ENCODE measurements around the gene ADGRL3.

Gene ADGRL3

GRCh38 chr4:61273233-61273632 is 73.1 kb downstream of the ADGRL3 start:
- TF ChIP-seq, protein P1, sequence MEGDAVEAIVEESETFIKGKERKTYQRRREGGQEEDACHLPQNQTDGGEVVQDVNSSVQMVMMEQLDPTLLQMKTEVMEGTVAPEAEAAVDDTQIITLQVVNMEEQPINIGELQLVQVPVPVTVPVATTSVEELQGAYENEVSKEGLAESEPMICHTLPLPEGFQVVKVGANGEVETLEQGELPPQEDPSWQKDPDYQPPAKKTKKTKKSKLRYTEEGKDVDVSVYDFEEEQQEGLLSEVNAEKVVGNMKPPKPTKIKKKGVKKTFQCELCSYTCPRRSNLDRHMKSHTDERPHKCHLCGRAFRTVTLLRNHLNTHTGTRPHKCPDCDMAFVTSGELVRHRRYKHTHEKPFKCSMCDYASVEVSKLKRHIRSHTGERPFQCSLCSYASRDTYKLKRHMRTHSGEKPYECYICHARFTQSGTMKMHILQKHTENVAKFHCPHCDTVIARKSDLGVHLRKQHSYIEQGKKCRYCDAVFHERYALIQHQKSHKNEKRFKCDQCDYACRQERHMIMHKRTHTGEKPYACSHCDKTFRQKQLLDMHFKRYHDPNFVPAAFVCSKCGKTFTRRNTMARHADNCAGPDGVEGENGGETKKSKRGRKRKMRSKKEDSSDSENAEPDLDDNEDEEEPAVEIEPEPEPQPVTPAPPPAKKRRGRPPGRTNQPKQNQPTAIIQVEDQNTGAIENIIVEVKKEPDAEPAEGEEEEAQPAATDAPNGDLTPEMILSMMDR (IDR thresholded peaks at IDR 0.05; ENCODE audit: low read depth, low read length, missing control alignments) = no peak
- no peak for DNase-seq (ENCODE audit: low read depth)
- no peak overlapping the region for H3K4me3 ChIP-seq (ENCODE audit: low read depth, low read length)

DNA sequence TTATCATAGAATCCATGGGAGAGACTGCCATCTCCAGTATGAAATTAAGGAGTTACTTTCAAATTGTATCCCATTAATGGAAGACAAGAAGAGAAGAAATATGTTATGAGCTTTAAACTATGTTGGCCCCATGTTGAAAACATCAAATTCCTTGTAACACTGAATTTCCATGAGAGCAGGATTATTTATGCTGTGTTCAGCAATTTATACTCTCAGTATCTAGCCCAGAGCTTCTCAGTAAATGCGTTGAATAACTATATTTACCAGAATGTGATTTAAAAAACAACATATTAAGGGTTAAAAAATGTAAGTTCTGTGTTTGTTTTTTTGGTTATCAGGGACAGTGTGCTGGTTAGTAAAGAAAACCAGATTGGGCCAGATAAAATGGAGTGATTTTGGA is 74.2 kb downstream of the ADGRL3 start:
- DNase-seq (ENCODE audit: low read depth) = no peak
- H3K4me3 ChIP-seq (ENCODE audit: low read depth, low read length) = no peak overlapping the region
- TF ChIP-seq, protein P1 (IDR thresholded peaks at IDR 0.05; ENCODE audit: low read depth, low read length, missing control alignments) = no peak

- TF ChIP-seq, protein P1 (IDR thresholded peaks at IDR 0.05; ENCODE audit: low read depth, low read length, missing control alignments) = no peak
- DNase-seq (ENCODE audit: low read depth) = no peak
- H3K4me3 ChIP-seq (ENCODE audit: low read depth, low read length) = no peak overlapping the region
Measured at GRCh38 chr4:61275241-61275640, 75.1 kb downstream of the ADGRL3 start.

DNA sequence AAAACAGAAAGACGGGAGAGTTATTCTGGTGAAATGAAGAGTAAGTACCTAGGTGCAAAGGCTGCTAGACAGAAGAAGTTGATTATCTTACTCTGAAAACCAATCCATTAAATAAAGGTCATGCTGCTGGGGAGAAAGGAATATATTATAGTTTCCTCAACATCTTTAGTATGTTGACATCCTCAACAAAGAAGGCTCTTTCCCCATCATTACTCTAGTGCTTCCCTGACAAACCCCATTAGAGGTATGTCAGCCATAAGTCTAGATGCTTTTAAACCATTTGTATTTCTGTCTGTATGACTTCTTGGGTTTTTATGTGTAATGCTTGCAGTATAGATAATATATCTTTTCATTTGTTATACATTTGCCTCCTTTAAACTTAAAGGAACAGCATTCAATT is 75.9 kb downstream of the ADGRL3 start:
- no peak for DNase-seq (ENCODE audit: low read depth)
- TF ChIP-seq, protein P1 (IDR thresholded peaks at IDR 0.05; ENCODE audit: low read depth, low read length, missing control alignments) = no peak
- H3K4me3 ChIP-seq (ENCODE audit: low read depth, low read length) = no peak overlapping the region

- no peak overlapping the region for H3K4me3 ChIP-seq (ENCODE audit: low read depth, low read length)
- no peak for DNase-seq (ENCODE audit: low read depth)
- TF ChIP-seq, protein P1 (IDR thresholded peaks at IDR 0.05; ENCODE audit: low read depth, low read length, missing control alignments) = no peak
Measured at GRCh38 chr4:61277785-61278760, 77.9 kb downstream of the ADGRL3 start.

DNA sequence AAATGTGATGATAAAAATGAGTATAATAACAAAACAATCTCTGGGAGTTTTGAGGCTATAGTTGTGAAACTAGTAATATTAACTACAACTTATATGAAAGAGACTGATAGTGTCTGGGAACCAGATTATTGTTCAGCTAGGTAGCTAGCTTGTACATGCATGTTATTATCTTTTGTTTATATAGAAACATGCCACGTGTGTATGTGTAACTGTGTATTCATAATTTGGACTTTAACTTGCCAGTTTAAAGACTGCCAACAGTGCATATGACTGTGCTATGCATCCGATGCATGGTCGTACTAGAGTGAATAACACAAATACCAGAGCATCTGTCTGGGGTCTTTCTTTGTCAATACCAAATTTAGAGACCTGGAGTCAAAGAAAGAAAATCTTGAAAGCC is 92.2 kb downstream of the ADGRL3 start:
- TF ChIP-seq, protein P1 (IDR thresholded peaks at IDR 0.05; ENCODE audit: low read depth, low read length, missing control alignments) = no peak
- H3K4me3 ChIP-seq (ENCODE audit: low read depth, low read length) = no peak overlapping the region
- DNase-seq (ENCODE audit: low read depth) = no peak

Measured in GM12864 (cell line).